GM21447 (cell line): ENCODE measurements around the gene TSHR.

Experiments used
- ATAC-seq: cut with Tn5 transposase; IDR thresholded peaks from one replicate; pipeline ENCODE4 v1.9.1; 2021; ENCODE audit not compliant: unreplicated experiment

The TSHR gene

DNA sequence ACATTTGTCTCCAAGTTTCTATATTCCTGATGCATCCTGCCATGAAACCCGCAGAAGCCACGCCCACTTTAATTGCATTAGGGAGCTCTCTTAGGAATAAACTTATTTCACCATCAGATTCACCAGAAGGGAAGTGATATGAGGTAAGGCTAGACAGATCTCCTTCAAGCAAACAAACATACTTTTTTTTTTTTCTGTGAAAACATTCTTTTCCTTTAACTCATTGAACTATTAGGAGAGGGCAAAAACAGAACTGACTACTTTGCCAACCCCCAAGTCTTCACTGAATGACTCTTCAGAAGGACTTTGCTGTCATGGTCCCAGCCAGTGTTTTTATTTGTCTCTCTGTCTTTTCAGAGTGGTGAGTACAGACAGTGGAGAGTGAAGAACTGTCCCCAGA lies 216.9 kb downstream of the TSHR start:
- ATAC-seq, result no peak

DNA sequence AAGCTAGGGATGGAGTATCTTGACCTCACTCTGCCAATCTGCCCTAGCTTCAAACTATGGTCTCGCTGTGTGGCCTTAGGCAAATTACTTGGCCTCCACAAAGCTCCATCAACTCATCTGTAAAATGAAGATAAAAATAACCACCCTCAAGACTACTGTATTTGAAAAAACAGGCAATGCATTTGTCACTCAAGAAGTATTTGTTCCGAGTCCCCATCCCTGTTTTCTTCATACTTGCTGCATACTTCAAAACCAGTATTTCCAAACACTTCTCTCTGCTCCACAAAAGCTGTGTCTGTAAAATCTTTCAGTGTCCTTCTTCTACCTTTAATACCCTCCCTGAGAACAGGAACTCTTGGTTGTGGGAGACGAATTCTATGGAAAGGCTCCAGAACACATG lies 217.5 kb downstream of the TSHR start:
- no peak for ATAC-seq

DNA sequence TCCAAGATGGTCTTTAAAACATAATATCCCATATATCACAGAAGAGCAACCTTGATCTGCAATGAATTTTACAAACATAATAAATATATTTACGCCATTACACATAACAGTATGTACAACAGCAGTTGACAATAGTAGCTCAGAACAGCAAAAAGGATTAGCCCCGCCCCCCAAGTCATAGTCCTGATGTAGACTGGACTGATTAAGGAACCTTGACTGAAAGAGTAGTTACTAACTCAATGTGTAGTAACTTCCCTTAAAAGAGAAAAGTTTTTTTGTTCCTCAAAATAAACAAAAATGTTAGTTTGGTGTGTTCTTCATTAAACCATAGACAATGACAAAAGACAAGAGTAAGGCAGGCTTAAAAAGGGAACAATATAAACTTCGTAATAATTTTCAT lies 220.8 kb downstream of the TSHR start:
- no peak for ATAC-seq

DNA sequence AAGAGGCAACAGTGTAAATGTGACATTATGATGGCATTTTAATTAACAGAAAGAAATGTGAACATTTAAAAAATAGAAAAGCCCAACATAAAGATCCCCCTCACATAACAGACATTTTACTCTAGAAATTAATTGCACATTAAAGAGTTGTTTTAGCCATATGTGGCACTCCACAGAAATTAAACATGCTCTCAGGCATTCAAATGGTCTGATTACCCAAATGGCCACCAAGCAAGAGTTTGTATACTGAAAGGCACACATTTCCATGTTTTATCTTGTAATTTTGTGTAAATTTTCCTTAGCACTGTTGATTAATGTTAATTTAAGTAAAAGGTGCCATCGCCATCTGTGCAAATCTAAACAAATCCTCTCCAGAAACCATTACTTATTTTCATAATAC lies 221.8 kb downstream of the TSHR start:
- ATAC-seq, result no peak

DNA sequence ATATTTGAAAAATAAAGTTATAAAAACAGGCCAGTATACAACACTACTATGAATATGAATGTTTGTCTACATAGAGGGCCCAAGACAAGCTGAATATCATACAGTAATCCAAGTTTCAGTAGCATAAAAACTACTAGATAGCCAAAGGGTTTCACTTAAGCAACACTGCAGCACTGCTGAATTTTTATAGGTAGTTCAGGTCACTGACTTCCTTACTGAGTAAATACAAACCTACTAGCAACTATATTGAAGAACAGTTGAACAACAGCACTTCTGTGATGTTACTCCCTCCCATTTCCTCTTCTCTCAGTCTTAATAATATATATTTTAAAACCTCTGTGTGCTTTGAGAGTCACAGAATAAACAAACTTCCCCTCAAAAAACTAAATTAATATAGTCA lies 222.6 kb downstream of the TSHR start:
- peak; percentile 57 for ATAC-seq

DNA sequence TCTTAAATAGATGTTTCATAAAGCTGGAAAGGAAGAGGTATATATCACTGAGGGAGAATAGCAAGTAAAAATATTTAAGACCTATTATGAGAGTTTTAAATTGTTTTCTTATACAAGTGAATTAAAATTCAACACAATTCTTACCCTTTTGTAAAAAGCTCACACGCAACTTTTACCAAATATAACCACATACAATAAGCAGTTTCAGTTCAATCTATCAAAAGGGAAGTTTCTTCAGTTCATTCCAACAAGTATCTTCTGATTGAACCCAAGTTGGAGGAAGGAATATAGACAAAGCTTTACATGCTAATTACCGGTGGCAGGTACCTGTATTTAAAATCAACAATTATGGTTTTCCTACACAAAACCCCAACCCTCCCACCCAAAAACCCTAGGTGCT lies 224.2 kb downstream of the TSHR start:
- no peak for ATAC-seq

DNA sequence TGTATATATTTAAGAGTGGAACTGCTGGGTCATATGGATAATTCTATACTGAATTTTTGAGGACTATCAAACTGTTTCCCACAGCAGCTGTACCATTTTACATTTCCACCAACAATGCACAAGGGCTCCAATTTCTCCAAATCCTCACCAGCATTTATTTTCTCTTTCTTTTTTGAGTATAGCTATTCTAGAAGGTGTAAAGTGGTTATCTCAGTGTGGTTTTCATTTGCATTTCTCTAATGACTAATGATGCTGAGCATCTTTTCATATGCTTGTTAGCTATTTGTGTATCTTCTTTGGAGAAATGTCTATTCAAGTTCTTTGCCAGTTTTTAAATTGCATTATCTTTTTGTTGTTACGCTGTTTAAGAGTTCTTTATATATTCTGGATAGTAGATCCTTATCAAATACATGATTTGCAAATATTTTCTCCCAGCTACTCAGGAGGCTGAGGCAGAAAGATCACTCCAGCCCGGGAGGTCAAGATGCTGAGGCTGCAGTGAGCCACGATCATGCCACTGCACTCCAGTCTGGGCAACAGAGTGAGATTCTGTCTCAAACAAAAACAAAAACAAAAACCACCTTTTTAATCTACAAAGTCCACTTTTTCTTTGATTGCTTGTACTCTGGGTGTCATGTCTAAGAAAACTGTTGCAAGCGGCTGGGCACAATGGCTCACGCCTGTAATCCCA lies 232.6 kb downstream of the TSHR start:
- ATAC-seq, result peak; percentile 94

DNA sequence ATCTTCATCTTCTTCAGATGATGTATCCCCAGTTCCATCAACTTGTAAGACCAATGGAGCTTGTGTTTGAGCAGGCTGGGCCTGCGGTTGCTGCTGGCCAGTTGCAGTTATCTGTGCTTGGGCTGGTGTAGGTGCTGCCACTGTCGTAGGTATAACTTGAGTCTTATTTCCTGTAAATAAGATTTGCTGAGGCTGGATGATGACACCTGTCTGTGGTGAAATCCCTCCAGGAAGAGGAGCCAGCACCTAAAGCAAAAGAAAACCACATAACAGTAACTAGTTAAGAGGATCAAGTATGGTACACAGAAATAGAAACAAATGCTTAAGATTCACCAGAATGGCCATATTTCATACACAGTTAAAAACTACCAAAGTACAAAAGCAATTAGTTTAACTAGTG lies 237.2 kb downstream of the TSHR start:
- ATAC-seq, result no peak

DNA sequence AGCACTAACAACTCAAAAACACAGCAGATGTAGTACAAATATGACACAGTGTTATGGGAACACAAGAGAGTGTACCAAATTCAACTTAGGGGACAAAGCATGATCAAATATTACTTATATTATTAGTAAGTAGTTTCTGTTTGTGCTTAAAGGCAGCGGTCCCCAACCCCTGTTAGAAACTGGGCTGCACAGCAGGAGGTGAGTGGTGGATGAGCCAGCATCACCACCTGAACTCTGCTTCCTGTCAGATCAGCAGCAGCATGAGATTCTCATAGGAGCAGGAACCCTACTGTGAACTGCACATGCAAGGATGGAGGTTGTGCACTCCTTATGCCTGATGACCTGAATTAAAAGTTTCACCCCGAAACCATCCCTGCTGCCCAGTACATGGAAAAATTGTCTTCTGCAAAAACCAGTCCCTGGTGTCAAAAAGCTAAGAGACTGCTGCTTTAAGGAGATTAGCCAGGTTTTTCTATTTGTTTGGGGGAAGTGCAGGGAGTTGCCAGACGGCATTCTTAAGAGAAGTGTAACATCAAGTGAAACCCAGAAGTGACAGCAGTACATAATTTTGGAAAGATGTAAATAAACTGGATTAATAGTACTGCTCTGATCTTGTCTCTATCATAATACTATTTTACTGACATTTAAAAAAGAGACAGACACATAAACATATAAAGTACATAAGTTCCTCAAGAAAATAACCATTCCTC lies 238.7 kb downstream of the TSHR start:
- ATAC-seq, result peak; percentile 61
